DOHH2 (cell line): ENCODE measurements around the gene CKB.

Source experiments
- H3F3A ChIP-seq: fragments of 200-600 bp; sonication (generic), shearing (Covaris generic); 2 replicates; pipeline ENCODE4 v1.6.0; 2016; ENCODE audit warnings: antibody characterized with exemption, mild to moderate bottlenecking; ENCODE audit not compliant: control insufficient read depth, insufficient read depth
- H3K27ac ChIP-seq: fragments of 200-600 bp; sonication (generic); 2 replicates; pipeline ENCODE4 v1.5.1; 2014; ENCODE audit warnings: low read depth, mild to moderate bottlenecking, low read length, moderate library complexity
- H3K27me3 ChIP-seq: fragments of 200-600 bp; sonication (generic); 2 replicates; pipeline ENCODE4 v1.6.1; 2014; ENCODE audit warnings: mild to moderate bottlenecking, low read length, mixed read lengths; ENCODE audit not compliant: control insufficient read depth
- H3K36me3 ChIP-seq: fragments of 200-600 bp; sonication (generic); 2 replicates; pipeline ENCODE4 v1.6.1; 2014; ENCODE audit warnings: mild to moderate bottlenecking, low read length, moderate library complexity, mixed read lengths; ENCODE audit not compliant: control insufficient read depth
- H3K4me1 ChIP-seq: fragments of 200-600 bp; sonication (generic); 2 replicates; pipeline ENCODE4 v1.6.1; 2014; ENCODE audit warnings: mild to moderate bottlenecking, low read length, mixed read lengths; ENCODE audit not compliant: control insufficient read depth
- H3K4me2 ChIP-seq: fragments of 200-600 bp; sonication (generic); 2 replicates; pipeline ENCODE4 v1.6.0; 2014; ENCODE audit warnings: mild to moderate bottlenecking, low read length, moderate library complexity
- H3K4me3 ChIP-seq: fragments of 200-600 bp; sonication (generic); 2 replicates; pipeline ENCODE4 v1.5.1; 2014; ENCODE audit warnings: mild to moderate bottlenecking, low read length, mixed read lengths
- H3K79me2 ChIP-seq: fragments of 200-600 bp; sonication (generic); 2 replicates; pipeline ENCODE4 v1.6.1; 2014; ENCODE audit warnings: mild to moderate bottlenecking, low read length, mixed read lengths; ENCODE audit not compliant: control insufficient read depth
- H3K9me2 ChIP-seq: fragments of 200-600 bp; sonication (generic); replicated peaks from 2 replicates; pipeline ENCODE4 v1.6.1; 2014; ENCODE audit warnings: mild to moderate bottlenecking, low read length, mixed read lengths; ENCODE audit not compliant: control insufficient read depth
- H3K9me3 ChIP-seq: fragments of 200-600 bp; sonication (generic); 2 replicates; pipeline ENCODE4 v1.6.1; 2014; ENCODE audit warnings: antibody characterized with exemption, low read length, mixed read lengths; ENCODE audit not compliant: control insufficient read depth, insufficient read depth
- H4K20me1 ChIP-seq: fragments of 200-600 bp; sonication (generic); 2 replicates; pipeline ENCODE4 v1.6.0; 2014; ENCODE audit warnings: low read depth, mild to moderate bottlenecking, antibody characterized with exemption, low read length, moderate library complexity; ENCODE audit not compliant: control insufficient read depth, insufficient read depth
- CTCF ChIP-seq: fragments of 200-600 bp; sonication (generic); IDR thresholded peaks from one replicate; pipeline ENCODE4 v1.5.1; 2014; ENCODE audit warnings: antibody characterized with exemption, mild to moderate bottlenecking, low read depth, low read length; ENCODE audit not compliant: poor library complexity, severe bottlenecking
- EZH2phosphoT487 ChIP-seq: fragments of 200-600 bp; sonication (generic); IDR thresholded peaks from 2 replicates; pipeline ENCODE4 v1.6.1; 2017; ENCODE audit warnings: borderline replicate concordance, mild to moderate bottlenecking, antibody characterized with exemption, low read length, moderate library complexity, mixed read lengths

The CKB gene

GRCh38 chr14:103542605-103543088 lies 20.0 kb upstream of the CKB start:
- Histone ChIP-seq H4K20me1 (no peaks in the 10 kb centered on the region), H3K9me2 (no peaks in the 10 kb centered on the region), H3K27me3 (peaks cover 4% of the 10 kb centered on the region), H3K4me3 (no peak overlapping the region), H3K9me3 (no peaks in the 10 kb centered on the region), H3F3A (no peaks in the 10 kb centered on the region), H3K79me2 (no peaks in the 10 kb centered on the region), H3K27ac (no peak overlapping the region), H3K4me2 (no peak overlapping the region), H3K36me3 (no peaks in the 10 kb centered on the region), H3K4me1 (peaks cover 7% of the 10 kb centered on the region)
- TF ChIP-seq CTCF (no peak), EZH2phosphoT487 (no peak)

- no peak overlapping the region for H3K4me3 ChIP-seq
- TF ChIP-seq CTCF: no peak
- TF ChIP-seq EZH2phosphoT487: no peak
- H3F3A ChIP-seq: no peaks in the 10 kb centered on the region
- H3K27me3 ChIP-seq: peaks cover 4% of the 10 kb centered on the region
- H3K27ac ChIP-seq: no peak overlapping the region
- no peaks in the 10 kb centered on the region for H4K20me1 ChIP-seq
- H3K9me2 ChIP-seq: no peaks in the 10 kb centered on the region
- peaks cover 5% of the 10 kb centered on the region for H3K4me1 ChIP-seq
- no peaks in the 10 kb centered on the region for H3K36me3 ChIP-seq
- no peaks in the 10 kb centered on the region for H3K79me2 ChIP-seq
- no peaks in the 10 kb centered on the region for H3K9me3 ChIP-seq
- H3K4me2 ChIP-seq: no peak overlapping the region
Measured at GRCh38 chr14:103541709-103542604, 19.3 kb upstream of the CKB start.

- Histone ChIP-seq H3K4me1 (no peaks in the 10 kb centered on the region), H4K20me1 (no peaks in the 10 kb centered on the region), H3K9me3 (no peaks in the 10 kb centered on the region), H3K79me2 (no peaks in the 10 kb centered on the region), H3K4me2 (no peak overlapping the region), H3K4me3 (no peak overlapping the region), H3K9me2 (no peaks in the 10 kb centered on the region), H3F3A (no peaks in the 10 kb centered on the region), H3K36me3 (no peaks in the 10 kb centered on the region), H3K27me3 (peaks cover 4% of the 10 kb centered on the region), H3K27ac (no peak overlapping the region)
- TF ChIP-seq EZH2phosphoT487: no peak
- no peak for TF ChIP-seq CTCF
Measured at GRCh38 chr14:103540821-103541708, 18.4 kb upstream of the CKB start.
